NCI-H1417 (cell line): ENCODE results near the gene NECAB3.

ENCODE experiments used
- DNase-seq, 3 experiments: peaks; one replicate each; lab custom pipeline; 2025; lab: John Stamatoyannopoulos, UW

The NECAB3 gene

GRCh38 chr20:33621717-33622400 lies 52.4 kb downstream of the NECAB3 start:
- DNase-seq, result no peak

- no peak for DNase-seq
These were observed 62.2 kb downstream of the NECAB3 start for GRCh38 chr20:33612001-33612400.

GRCh38 chr20:33611106-33611505 lies 63.1 kb downstream of the NECAB3 start:
- DNase-seq, result no peak

- no peak for DNase-seq
These were observed 64.7 kb downstream of the NECAB3 start for GRCh38 chr20:33609504-33609903.
